MM.1S (cell line): ENCODE results near the gene TULP4.

Source experiments
- DNase-seq: peaks from one replicate; pipeline ENCODE4 v3.0.0-alpha.2; 2015
- H2AFZ ChIP-seq: fragments of 300-600 bp; sonication (generic); 2 replicates; pipeline ENCODE4 v1.6.0; 2016; ENCODE audit warnings: antibody characterized with exemption, low read length
- H3F3A ChIP-seq: fragments of 300-600 bp; sonication (generic); 2 replicates; pipeline ENCODE4 v1.6.1; 2016; ENCODE audit warnings: mild to moderate bottlenecking, antibody characterized with exemption, low read length, moderate library complexity, mixed read lengths; ENCODE audit not compliant: insufficient read depth
- H3K27ac ChIP-seq: fragments of 300-600 bp; sonication (generic); 2 replicates; pipeline ENCODE4 v1.5.1; 2016; ENCODE audit warnings: mild to moderate bottlenecking, low read length
- H3K27me3 ChIP-seq: fragments of 300-600 bp; sonication (generic); replicated peaks from 2 replicates; pipeline ENCODE4 v1.6.0; 2016; ENCODE audit warnings: low read length; ENCODE audit not compliant: insufficient read depth
- H3K36me3 ChIP-seq: fragments of 300-600 bp; sonication (generic); replicated peaks from 2 replicates; pipeline ENCODE4 v1.6.1; 2016; ENCODE audit warnings: mild to moderate bottlenecking, low read length, mixed read lengths; ENCODE audit not compliant: insufficient read depth
- H3K4me1 ChIP-seq: fragments of 300-600 bp; sonication (generic); 2 replicates; pipeline ENCODE4 v1.6.1; 2016; ENCODE audit warnings: low read length, mixed read lengths
- H3K4me2 ChIP-seq: fragments of 300-600 bp; sonication (generic); 2 replicates; pipeline ENCODE4 v1.6.0; 2016; ENCODE audit warnings: low read depth, low read length
- H3K4me3 ChIP-seq: fragments of 300-600 bp; sonication (generic); 2 replicates; pipeline ENCODE4 v1.5.1; 2016; ENCODE audit warnings: low read length, mixed read lengths
- H3K79me2 ChIP-seq: fragments of 300-600 bp; sonication (generic); 2 replicates; pipeline ENCODE4 v1.6.1; 2016; ENCODE audit warnings: mixed run types, low read length, mixed read lengths
- H3K9ac ChIP-seq: fragments of 300-600 bp; sonication (generic); 2 replicates; pipeline ENCODE4 v1.6.1; 2016; ENCODE audit warnings: low read length, mixed read lengths
- H3K9me2 ChIP-seq: fragments of 300-600 bp; sonication (generic); replicated peaks from 2 replicates; pipeline ENCODE4 v1.6.1; 2016; ENCODE audit warnings: mild to moderate bottlenecking, low read length, mixed read lengths; ENCODE audit not compliant: insufficient read depth
- H3K9me3 ChIP-seq: fragments of 300-600 bp; sonication (generic); replicated peaks from 2 replicates; pipeline ENCODE4 v1.6.1; 2016; ENCODE audit warnings: mild to moderate bottlenecking, low read length, mixed read lengths; ENCODE audit not compliant: insufficient read depth
- H4K20me1 ChIP-seq: fragments of 300-600 bp; sonication (generic); 2 replicates; pipeline ENCODE4 v1.6.1; 2016; ENCODE audit warnings: mild to moderate bottlenecking, low read length, moderate library complexity, mixed read lengths; ENCODE audit not compliant: insufficient read depth
- EZH2 ChIP-seq: fragments of 300-600 bp; sonication (generic); optimal IDR thresholded peaks from 2 replicates; pipeline ENCODE3; 2017; ENCODE audit warnings: low read depth, mild to moderate bottlenecking, antibody characterized with exemption, low read length, mixed read lengths
- EZH2phosphoT487 ChIP-seq: fragments of 300-600 bp; sonication (generic); IDR thresholded peaks from 2 replicates; pipeline ENCODE4 v1.6.1; 2018; ENCODE audit warnings: antibody characterized with exemption, low read length
- TF ChIP-seq, protein P1 (sequence below): fragments of 300-600 bp; sonication (generic); IDR thresholded peaks from 2 replicates; pipeline ENCODE4 v1.5.1; 2016; ENCODE audit warnings: antibody characterized with exemption, low read length, mixed read lengths

TULP4 gene

DNA sequence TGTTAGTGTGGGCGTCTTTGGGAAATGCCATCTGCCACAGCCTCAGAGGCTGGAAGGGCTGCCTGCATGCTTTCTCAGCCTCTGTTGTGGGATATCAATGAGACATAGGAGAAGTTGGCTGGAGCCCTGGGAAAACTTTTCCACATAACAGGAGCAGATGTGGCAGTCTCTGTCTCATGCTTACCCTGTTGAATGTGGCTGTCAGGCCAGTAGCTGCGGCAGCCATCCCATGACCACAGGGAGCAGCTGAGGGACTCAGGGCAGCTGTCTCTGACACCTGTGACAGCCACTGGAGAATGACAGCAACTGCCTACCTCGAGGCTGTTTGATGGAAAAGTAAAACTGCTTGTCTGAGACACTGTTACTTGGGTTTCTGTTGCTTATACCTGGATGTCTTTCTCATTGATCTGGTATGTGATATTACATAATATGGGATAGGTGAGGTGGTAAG is 64.4 kb downstream of the TULP4 start:
- Histone ChIP-seq H3K79me2 (no peaks in the 10 kb centered on the region), H3K9me2 (no peaks in the 10 kb centered on the region), H3K27ac (no peak overlapping the region), H3K4me1 (no peaks in the 10 kb centered on the region), H2AFZ (no peak overlapping the region), H3K27me3 (no peaks in the 10 kb centered on the region), H3F3A (no peaks in the 10 kb centered on the region), H3K9me3 (no peaks in the 10 kb centered on the region), H4K20me1 (no peaks in the 10 kb centered on the region), H3K4me2 (no peak overlapping the region), H3K4me3 (no peak overlapping the region), H3K36me3 (no peaks in the 10 kb centered on the region), H3K9ac (no peak overlapping the region)
- TF ChIP-seq, protein P1, sequence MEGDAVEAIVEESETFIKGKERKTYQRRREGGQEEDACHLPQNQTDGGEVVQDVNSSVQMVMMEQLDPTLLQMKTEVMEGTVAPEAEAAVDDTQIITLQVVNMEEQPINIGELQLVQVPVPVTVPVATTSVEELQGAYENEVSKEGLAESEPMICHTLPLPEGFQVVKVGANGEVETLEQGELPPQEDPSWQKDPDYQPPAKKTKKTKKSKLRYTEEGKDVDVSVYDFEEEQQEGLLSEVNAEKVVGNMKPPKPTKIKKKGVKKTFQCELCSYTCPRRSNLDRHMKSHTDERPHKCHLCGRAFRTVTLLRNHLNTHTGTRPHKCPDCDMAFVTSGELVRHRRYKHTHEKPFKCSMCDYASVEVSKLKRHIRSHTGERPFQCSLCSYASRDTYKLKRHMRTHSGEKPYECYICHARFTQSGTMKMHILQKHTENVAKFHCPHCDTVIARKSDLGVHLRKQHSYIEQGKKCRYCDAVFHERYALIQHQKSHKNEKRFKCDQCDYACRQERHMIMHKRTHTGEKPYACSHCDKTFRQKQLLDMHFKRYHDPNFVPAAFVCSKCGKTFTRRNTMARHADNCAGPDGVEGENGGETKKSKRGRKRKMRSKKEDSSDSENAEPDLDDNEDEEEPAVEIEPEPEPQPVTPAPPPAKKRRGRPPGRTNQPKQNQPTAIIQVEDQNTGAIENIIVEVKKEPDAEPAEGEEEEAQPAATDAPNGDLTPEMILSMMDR = no peak
- TF ChIP-seq EZH2 (no peak), EZH2phosphoT487 (no peak)
- no peak for DNase-seq

DNA sequence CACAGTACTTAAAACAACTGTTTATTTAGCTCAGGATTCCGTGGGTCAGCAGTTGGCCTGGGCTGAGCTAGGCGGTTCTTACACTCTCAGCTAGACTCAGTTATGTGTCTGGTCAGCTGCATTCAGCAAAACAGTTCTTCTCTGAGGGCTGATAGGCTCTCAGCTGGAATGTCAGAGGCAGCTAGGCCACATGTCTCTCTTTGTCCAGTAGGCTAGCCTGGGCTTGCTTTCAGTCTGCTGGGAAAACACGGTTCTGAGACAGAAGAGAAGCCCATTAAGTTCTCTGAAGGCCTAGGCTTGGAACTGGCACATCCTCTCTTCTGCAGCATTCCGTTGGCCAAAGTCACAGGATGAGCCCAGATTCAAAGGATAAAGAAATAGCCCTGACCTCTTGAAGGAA is 65.6 kb downstream of the TULP4 start:
- no peaks in the 10 kb centered on the region for H3K9me3 ChIP-seq
- no peaks in the 10 kb centered on the region for H3F3A ChIP-seq
- H3K4me2 ChIP-seq = no peak overlapping the region
- H3K4me3 ChIP-seq = no peak overlapping the region
- no peak overlapping the region for H3K9ac ChIP-seq
- TF ChIP-seq EZH2 (no peak), EZH2phosphoT487 (no peak)
- TF ChIP-seq, protein P1 = no peak
- H3K9me2 ChIP-seq = no peaks in the 10 kb centered on the region
- H2AFZ ChIP-seq = no peak overlapping the region
- no peaks in the 10 kb centered on the region for H3K27me3 ChIP-seq
- no peak overlapping the region for H3K27ac ChIP-seq
- no peak for DNase-seq
- no peaks in the 10 kb centered on the region for H3K79me2 ChIP-seq
- no peaks in the 10 kb centered on the region for H4K20me1 ChIP-seq
- H3K36me3 ChIP-seq = no peaks in the 10 kb centered on the region
- no peaks in the 10 kb centered on the region for H3K4me1 ChIP-seq

DNA sequence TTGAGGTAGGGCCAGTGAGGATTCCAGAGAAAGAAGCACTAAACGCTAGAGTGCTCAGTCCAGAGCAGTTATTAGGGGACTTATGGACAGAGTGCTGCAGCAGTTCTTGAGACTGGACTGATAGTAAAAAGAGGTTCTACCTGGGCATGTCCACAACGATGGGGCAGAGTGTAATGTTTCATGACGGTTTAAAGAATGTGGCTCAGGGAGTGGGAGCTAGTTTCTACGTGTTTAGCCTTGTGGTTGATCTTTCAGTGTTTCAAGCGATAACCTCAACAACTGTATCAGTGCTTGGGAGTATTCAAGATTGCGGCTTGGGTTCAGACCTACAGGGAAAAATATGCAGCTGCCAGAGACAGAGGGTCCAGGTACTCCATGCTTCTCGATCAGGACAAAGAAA is 67.1 kb downstream of the TULP4 start:
- Histone ChIP-seq H3K27ac (no peak overlapping the region), H4K20me1 (no peaks in the 10 kb centered on the region), H3K9me3 (no peaks in the 10 kb centered on the region), H3K9ac (no peak overlapping the region), H3F3A (no peaks in the 10 kb centered on the region), H3K4me3 (no peak overlapping the region), H3K27me3 (no peaks in the 10 kb centered on the region), H3K4me1 (no peaks in the 10 kb centered on the region), H3K9me2 (no peaks in the 10 kb centered on the region), H2AFZ (no peak overlapping the region), H3K4me2 (no peak overlapping the region), H3K79me2 (no peaks in the 10 kb centered on the region), H3K36me3 (no peaks in the 10 kb centered on the region)
- no peak for DNase-seq
- TF ChIP-seq, protein P1 = no peak
- no peak for TF ChIP-seq EZH2
- no peak for TF ChIP-seq EZH2phosphoT487
